B cell (primary cell): ENCODE measurements around the gene PTPN23.

Experiments
- EZH2 ChIP-seq: IDR thresholded peaks from 2 replicates; pipeline ENCODE4 v1.6.1; 2012; ENCODE audit warnings: borderline replicate concordance, low read depth, mild to moderate bottlenecking, moderate library complexity, low read length; ENCODE audit not compliant: insufficient read depth, poor library complexity, severe bottlenecking
- TF ChIP-seq, protein P1 (sequence below): fragments of 200-600 bp; IDR thresholded peaks from one replicate; pipeline ENCODE4 v1.8.0; 2022; ENCODE audit warnings: antibody characterized with exemption, mild to moderate bottlenecking

DNA sequence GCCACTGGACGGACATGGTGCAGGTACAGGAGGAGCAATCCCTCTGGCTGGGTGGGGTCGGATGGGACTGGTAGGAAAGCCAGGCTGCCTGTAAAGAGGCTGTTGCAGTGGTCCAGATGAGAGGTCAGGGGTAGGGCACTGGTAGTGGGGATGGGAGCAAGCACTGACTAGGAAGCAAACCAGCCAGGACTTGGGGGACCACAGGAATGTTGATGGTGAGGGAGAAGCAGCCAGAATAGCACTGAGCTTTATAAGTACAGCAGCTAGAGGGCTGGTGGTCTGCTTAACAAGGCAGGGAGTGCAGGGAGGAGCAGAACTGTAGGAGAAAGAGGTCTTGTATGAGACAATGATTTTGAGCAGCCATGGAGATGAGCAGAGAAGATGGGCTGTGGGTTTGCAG is 38.7 kb upstream of the PTPN23 start:
- TF ChIP-seq, protein P1, sequence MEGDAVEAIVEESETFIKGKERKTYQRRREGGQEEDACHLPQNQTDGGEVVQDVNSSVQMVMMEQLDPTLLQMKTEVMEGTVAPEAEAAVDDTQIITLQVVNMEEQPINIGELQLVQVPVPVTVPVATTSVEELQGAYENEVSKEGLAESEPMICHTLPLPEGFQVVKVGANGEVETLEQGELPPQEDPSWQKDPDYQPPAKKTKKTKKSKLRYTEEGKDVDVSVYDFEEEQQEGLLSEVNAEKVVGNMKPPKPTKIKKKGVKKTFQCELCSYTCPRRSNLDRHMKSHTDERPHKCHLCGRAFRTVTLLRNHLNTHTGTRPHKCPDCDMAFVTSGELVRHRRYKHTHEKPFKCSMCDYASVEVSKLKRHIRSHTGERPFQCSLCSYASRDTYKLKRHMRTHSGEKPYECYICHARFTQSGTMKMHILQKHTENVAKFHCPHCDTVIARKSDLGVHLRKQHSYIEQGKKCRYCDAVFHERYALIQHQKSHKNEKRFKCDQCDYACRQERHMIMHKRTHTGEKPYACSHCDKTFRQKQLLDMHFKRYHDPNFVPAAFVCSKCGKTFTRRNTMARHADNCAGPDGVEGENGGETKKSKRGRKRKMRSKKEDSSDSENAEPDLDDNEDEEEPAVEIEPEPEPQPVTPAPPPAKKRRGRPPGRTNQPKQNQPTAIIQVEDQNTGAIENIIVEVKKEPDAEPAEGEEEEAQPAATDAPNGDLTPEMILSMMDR: no peak
- no peak for TF ChIP-seq EZH2
